Measurements from ENCODE around the gene PCDHAC2.
A peak's percentile ranks its signal among the peaks of the same experiment; 100 is the strongest.

GRCh38 chr5:140977003-140977402, 10.7 kb downstream of the PCDHAC2 start:
- TF ChIP-seq EZH2 (IDR thresholded peaks at IDR 0.05; ENCODE audit: borderline replicate concordance, low read depth, low read length, severe bottlenecking) (no peak), CTCF (IDR thresholded peaks at IDR 0.05; ENCODE audit: extremely low read depth in 1 of 2, insufficient read depth in 1 of 2, low read depth in 1 of 2, low read length in 2 of 2) (no peak), POLR2A (IDR thresholded peaks at IDR 0.05; ENCODE audit: low read depth, low read length) (no peak), MAX (IDR thresholded peaks at IDR 0.05; ENCODE audit: insufficient read depth, insufficient read length) (no peak), POLR2AphosphoS5 (IDR thresholded peaks at IDR 0.05; ENCODE audit: insufficient read depth, low read depth, low read length) (no peak), JUN (IDR thresholded peaks at IDR 0.05; ENCODE audit: borderline replicate concordance, insufficient read depth, insufficient read length, low read depth) (no peak), MYC (IDR thresholded peaks at IDR 0.05; ENCODE audit: low read depth, low read length) (no peak), GATA2 (IDR thresholded peaks at IDR 0.05; ENCODE audit: insufficient read depth, insufficient read length, low read depth, low read length) (peak; percentile 46), FOS (IDR thresholded peaks at IDR 0.05; ENCODE audit: borderline replicate concordance, insufficient read depth, low read length) (no peak)
